Umbilical cord (tissue), 2 donors: ENCODE results near the gene DIP2B. TPM values are rescaled to one million over a fixed set of nuclear protein-coding genes. Genes with fewer than 3 reads are reported as not detected.
"Not testable (repeated sequence)": the region's sequence is repeated elsewhere in the genome, so short reads cannot be mapped to it uniquely, and the experiment has no call there.

Experiments
- DNase-seq: peaks from one replicate; pipeline ENCODE4 v3.0.0-alpha.2; 2015; ENCODE audit warnings: low spot score
- total RNA-seq: library from RNA; depleted of rRNA; stranded (reverse); fragments of >200 nt; gene quantifications from one replicate; pipeline ENCODE4 v1.2.3, GENCODE V29; 2014; ENCODE audit warnings: low replicate concordance; ENCODE audit not compliant: insufficient read depth

Gene DIP2B
- total RNA-seq, 1 donor from 2014 or later, result 32.7 TPM

DNA sequence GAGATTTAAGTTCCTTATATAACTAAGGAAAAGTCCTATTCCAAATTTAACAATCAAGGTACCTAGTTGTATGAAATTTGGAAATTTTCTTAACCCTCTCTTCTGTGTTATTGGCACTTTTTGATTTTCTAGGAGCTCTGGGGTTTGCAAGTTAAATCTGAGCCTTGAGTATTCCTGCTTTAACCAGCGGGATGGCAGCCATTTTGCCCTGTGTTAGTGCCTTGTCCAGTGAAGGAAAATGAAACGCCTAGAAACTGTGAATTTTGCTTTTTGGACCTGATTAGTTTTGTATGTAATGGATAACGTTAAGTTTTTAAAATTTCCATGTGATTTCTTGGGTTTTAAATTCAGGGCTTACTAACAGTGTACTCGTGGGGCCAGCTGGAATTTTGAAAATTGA, 45.1 kb downstream of the DIP2B start:
- DNase-seq, result no peak

GRCh38 chr12:50550530-50551223, 45.9 kb downstream of the DIP2B start:
- DNase-seq, result peak; percentile 85

GRCh38 chr12:50551866-50552265, 47.1 kb downstream of the DIP2B start:
- DNase-seq, result no peak

DNA sequence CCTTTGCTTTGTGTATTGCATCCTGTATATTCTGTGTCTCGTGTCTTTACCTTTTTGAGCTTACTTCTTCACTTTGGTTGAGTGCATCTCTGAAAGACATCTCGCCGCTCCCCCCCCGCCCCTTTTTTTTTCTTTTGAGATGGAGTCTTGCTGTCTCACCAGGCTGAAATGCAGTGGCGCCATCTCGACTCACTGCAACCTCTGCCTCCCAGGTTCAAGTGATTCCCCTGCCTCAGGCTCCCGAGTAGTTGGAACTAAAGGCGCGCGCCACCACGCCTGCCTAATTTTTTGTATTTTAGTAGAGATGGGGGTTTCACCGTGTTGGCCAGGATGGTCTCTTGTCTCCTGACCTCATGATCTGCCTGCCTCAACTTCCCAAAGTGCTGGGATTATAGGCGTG, 49.9 kb downstream of the DIP2B start:
- no peak for DNase-seq

DNA sequence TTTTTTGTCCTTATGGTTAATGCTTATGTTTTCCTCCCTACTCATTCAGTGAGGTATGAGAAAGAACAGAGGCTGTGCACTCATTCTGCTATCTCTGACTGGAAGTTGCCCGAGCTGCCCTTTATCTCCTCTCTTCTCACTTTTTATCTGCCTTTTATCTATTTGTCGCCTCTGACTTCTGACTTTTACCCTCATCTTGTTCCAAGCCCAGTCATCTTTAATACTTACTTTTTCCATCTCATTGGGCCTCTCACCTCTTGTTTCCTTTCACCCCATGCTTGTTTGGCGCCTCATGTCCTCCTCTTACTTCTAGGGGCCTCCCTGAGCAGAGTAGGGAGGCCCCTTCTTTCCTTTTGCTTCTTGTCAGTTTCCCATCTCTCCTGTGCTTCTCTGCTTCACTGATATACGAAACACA, 50.7 kb downstream of the DIP2B start:
- DNase-seq, result no peak

- no peak for DNase-seq
Measured at GRCh38 chr12:50556273-50556672, 51.5 kb downstream of the DIP2B start.

DNA sequence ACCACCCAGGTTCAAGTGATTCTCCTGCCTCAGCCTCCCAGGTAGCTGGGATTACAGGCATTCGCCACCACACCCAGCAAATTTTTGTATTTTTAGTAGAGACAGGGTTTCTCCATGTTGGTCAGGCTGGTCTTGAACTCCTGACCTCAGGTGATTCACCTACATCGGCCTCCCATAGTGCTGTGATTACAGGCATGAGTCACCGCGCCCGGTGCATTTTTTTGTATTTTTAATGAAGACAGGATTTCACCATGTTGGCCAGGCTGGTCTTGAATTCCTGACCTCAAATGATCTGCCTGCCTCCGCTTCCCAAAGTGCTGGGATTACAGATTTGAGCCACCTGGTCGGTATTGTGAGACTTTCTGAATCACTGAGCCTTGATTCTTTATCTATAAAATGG, 52.0 kb downstream of the DIP2B start:
- DNase-seq, result not testable (repeated sequence)

DNA sequence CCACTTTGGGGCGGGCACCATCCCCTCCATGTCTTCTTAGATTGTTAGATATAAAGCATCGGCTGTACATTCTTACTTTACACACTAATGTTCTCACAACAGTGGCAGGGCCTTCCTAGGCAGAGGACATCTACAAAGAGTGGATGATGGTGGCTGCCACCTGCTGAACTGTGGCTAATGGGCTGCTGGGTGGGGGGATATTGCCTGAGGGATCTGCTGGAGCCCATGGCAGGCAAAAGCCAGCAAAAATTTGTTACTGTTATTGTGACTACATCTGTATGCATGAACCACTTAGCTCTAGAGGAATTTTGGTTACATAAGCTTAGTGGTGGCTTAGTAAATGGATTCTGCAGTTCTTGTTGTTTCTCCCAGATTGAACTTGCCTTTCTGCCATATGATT, 52.6 kb downstream of the DIP2B start:
- no peak for DNase-seq

DNA sequence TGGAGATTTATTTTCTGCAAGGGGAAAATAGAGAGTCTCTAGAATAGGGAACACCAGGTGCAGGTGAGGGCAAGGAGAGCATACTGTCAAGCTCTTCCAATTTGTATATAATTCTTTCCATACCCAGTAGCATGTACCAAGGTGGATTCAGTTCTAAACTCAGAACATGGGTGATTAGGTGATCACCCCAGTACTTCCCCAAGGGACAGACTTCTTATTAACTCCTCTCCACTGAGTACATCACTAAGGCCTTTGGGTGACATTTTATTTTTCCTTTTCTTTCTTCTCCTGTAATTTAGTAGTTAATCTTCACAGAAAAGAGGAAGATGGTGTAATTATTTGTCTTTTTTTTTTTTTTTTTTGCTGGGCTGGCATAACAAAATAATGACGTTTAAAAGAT, 54.2 kb downstream of the DIP2B start:
- DNase-seq, result no peak

DNA sequence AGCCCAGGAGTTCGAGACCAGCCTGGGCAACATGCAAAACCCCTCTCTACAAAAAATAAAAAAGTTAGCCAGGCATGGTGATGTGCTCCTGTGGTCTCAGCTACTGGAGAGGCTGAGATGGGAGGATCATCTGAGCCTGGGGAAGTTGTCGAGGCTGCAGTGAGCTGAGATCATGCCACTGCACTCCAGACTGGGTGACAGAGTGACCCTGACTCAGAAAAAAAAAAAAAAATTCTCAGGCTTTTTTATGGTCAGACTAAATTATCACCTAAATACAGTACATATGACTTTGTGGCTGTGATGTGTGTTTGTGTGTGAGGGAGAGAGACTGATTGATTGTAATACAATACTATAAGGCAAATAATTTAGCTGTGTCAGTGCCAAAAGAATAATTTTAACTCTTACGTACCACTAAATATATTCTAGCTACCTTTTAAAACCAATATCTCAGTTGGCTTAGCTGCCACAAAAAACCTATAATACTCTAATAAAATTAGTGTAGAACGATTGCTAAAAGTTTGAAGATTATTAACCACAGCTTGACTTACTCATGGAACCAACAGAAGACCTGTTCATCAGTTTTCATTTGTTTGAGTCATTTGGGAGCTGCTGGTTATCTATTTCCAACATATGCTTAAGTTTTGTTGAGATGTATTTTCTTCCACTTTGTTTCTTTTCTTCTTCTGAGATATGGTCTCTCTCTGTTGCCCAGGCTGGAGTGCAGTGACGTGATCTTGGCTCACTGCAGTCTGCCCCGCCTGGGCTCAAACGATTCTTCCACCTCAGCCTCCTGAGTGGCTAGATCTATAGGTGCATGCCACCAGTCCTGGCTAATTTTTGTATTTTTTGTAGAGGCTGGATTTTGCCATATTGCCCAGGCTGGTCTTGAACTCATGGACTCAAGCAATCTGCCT, 58.0 kb downstream of the DIP2B start:
- no peak for DNase-seq

- DNase-seq, result no peak
Measured at GRCh38 chr12:50563434-50563787, 58.6 kb downstream of the DIP2B start.

GRCh38 chr12:50564237-50564947, 59.6 kb downstream of the DIP2B start:
- DNase-seq, result no peak

DNA sequence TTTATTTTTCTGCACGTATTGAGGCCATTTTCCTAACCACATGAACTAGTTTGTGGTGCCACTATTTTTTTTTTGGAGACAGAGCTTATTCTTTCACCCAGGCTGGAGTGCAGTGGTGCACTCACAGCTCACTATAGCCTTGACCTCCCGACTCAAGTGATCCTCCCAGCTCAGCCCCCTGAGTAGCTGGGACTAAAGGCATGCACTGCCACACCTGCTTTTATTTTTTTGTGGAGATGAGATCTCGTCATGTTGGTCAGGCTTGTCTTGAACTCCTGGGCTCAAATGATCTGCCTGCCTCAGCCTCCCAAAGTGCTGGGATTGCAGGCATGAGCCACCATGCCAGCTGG, 60.1 kb downstream of the DIP2B start:
- no peak for DNase-seq

DNA sequence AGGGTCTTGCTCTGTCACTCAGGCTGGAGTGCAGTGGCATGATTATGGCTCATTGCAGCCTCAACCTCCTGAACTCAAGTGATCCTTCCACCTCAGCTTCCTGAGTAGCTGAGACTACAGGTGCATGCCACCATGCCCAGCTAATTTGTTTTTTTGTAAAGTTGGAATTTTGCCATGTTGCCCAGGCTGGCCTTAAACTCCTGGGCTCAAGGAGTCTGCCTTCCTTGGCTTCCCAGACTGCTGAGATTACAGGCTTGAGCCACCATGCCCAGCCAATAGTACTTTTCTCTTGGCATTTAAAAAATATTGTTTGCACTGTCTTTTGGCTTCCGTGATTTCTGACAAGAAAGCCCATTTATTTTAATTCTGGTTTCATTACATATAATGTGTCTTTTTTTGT, 61.3 kb downstream of the DIP2B start:
- DNase-seq, result no peak

DNA sequence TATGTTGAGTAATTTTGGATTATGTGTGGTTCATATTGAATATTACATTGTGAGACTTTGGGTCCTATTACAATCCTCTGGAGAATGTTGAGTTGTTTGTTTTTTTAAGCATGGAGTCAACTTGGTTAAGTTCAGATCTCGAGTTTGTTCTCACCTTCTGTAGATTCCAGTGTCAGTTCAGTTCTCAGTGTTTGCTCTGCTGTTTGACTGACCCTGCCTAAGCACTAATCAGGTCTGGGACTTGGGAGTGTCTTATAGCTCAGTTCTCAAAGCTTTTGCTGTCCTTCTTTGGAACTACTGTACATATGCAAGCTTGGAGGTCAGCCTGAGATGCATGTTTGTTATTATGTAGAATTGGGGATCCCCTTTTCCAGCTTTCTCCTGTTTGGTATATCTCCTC, 63.1 kb downstream of the DIP2B start:
- no peak for DNase-seq

DNA sequence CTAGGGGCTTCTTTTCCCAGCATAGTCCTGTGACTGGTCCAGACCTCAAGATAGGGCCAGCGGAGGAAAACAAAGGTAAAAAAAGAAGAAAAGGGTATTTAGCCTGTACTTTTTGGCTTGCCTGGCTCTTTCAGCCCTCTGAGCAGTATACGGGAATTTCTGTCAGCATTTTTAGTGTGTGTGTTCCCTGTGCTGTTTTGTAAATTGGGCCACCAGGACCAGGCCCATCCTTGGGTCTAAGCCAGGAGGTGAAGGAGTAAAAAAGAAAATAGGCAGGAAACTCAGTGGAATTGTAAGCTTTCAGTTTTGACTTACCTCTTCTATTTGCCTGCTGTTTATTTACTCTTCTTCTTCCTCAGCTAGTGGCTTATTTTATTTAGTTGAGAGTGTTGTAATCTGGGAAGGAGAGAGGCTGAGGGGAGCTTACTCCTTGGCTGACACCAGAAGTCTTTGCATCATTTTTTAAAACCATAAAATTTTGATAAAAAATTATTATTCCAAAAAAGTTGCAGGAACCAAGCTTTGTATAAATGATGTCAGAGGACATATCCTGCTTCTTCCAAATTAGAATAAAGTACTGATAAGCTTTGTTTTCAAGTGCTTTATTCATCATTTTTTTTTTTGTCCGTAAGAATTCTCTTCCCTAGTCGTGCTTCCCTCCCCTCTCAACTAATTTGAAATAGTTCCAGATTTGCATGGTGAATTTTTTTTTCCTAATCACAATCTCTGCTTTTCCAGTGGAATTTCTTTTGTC, 63.7 kb downstream of the DIP2B start:
- DNase-seq, result no peak

GRCh38 chr12:50569321-50569720, 64.5 kb downstream of the DIP2B start:
- no peak for DNase-seq

GRCh38 chr12:50569876-50570275, 65.1 kb downstream of the DIP2B start:
- DNase-seq, result no peak

GRCh38 chr12:50571786-50572185, 67.0 kb downstream of the DIP2B start:
- DNase-seq, result no peak

GRCh38 chr12:50572287-50572686, 67.5 kb downstream of the DIP2B start:
- DNase-seq, result peak; percentile 88

GRCh38 chr12:50572760-50573159, 68.0 kb downstream of the DIP2B start:
- peak; percentile 28 for DNase-seq

DNA sequence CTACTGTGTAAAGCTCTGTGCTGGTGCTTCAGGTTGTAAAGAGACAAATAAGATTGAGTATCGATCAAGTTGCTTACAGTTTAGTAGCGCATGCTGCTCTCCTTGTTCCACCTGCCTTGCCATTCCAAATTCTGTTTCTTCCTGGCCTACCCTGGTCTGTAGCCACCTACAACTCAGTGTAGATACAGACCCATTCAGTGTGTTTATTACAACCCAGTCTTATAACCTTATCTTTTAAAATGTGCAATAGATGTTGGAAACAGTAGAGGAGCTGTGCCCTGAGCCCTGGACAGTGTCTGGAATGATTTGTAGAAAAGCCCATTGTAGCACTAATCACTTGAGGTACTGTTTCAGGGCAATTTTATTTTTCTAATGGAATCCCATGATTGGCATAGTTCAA, 68.5 kb downstream of the DIP2B start:
- no peak for DNase-seq
